Posterior cingulate gyrus (tissue), 11 donors: Measurements from ENCODE around the gene KPNA6.
"Not testable (repeated sequence)": the region's sequence is repeated elsewhere in the genome, so short reads cannot be mapped to it uniquely, and the experiment has no call there.

Source experiments
- DNase-seq, 10 donors: peaks; one replicate each; pipeline versions ENCODE4 v3.0.0 to v3.0.0-alpha.2; 2020 to 2021; ENCODE audit warnings: mixed read lengths in 3 of 10
- intact Hi-C: fragments of 100-400 bp; cut with DNase I; formaldehyde crosslinking; loops from one replicate; pipeline ENCODE4 v1.15.1; 2023

The KPNA6 gene

GRCh38 chr1:32128479-32128878 lies 20.6 kb downstream of the KPNA6 start:
- intact Hi-C loops: no loop called here
- peak in 1 of 10 donors; percentile 11 for DNase-seq

- intact Hi-C loops: no loop called here
- no peak for DNase-seq
These were observed 21.1 kb downstream of the KPNA6 start for GRCh38 chr1:32128964-32129363.

- not testable (repeated sequence) for DNase-seq
These were observed 26.1 kb downstream of the KPNA6 start for GRCh38 chr1:32133950-32134280.

GRCh38 chr1:32137111-32137510 lies 29.3 kb downstream of the KPNA6 start:
- intact Hi-C loops: no loop called here
- DNase-seq: no peak

More at GRCh38 chr1:32133950-32134280, 26.1 kb downstream of the KPNA6 start:
- intact Hi-C loops: not testable (repeated sequence)

- DNase-seq: no peak
- intact Hi-C loops: no loop called here
These were observed 31.1 kb downstream of the KPNA6 start for GRCh38 chr1:32138965-32139364.

- peak in 1 of 10 donors; percentile 13 for DNase-seq
- intact Hi-C loops: no loop called here
These were observed 34.8 kb downstream of the KPNA6 start for GRCh38 chr1:32142446-32143301.

- intact Hi-C loops, DNase-seq: not testable (repeated sequence)
These were observed 35.4 kb downstream of the KPNA6 start for GRCh38 chr1:32143302-32143695.

GRCh38 chr1:32144033-32144432 lies 36.2 kb downstream of the KPNA6 start:
- intact Hi-C loops: no loop called here
- DNase-seq: no peak

- intact Hi-C loops, DNase-seq: not testable (repeated sequence)
These were observed 39.9 kb downstream of the KPNA6 start for GRCh38 chr1:32147799-32148198.

GRCh38 chr1:32150847-32151246 lies 43.0 kb downstream of the KPNA6 start:
- no peak for DNase-seq

GRCh38 chr1:32151319-32151787 lies 43.5 kb downstream of the KPNA6 start:
- no peak for DNase-seq

More at GRCh38 chr1:32150847-32151246, 43.0 kb downstream of the KPNA6 start:
- intact Hi-C loops: no loop called here

GRCh38 chr1:32159189-32159588 lies 51.3 kb downstream of the KPNA6 start:
- intact Hi-C loops: no loop called here
- no peak for DNase-seq

More at GRCh38 chr1:32151319-32151787, 43.5 kb downstream of the KPNA6 start:
- intact Hi-C loops: no loop called here

GRCh38 chr1:32163405-32163804 lies 55.5 kb downstream of the KPNA6 start:
- intact Hi-C loops: no loop called here
- no peak for DNase-seq

GRCh38 chr1:32165633-32166032 lies 57.8 kb downstream of the KPNA6 start:
- DNase-seq, intact Hi-C loops: not testable (repeated sequence)

- intact Hi-C loops: loop anchor here (10.0 kb wide), 1 partner anchor 56 kb away; no protein-coding TSS in a partner anchor
- DNase-seq: no peak
These were observed 63.1 kb downstream of the KPNA6 start for GRCh38 chr1:32170991-32171390.

GRCh38 chr1:32172621-32173245 lies 64.9 kb downstream of the KPNA6 start:
- no peak for DNase-seq
- intact Hi-C loops: loop anchor here (10.0 kb wide), 1 partner anchor 58 kb away; no protein-coding TSS in a partner anchor

- DNase-seq: no peak
- intact Hi-C loops: loop anchor here (10.0 kb wide), 1 partner anchor 64 kb away; no protein-coding TSS in a partner anchor
These were observed 70.7 kb downstream of the KPNA6 start for GRCh38 chr1:32178380-32179192.

- no peak for DNase-seq
- intact Hi-C loops: loop anchor here (10.0 kb wide), 1 partner anchor 64 kb away; no protein-coding TSS in a partner anchor
These were observed 71.3 kb downstream of the KPNA6 start for GRCh38 chr1:32179193-32179442.

- intact Hi-C loops: loop anchor here (10.0 kb wide), 1 partner anchor 65 kb away; no protein-coding TSS in a partner anchor
- peak; percentile 92 to 99 (median 94) for DNase-seq
These were observed 71.8 kb downstream of the KPNA6 start, which contains the start of gene TXLNA for GRCh38 chr1:32179443-32180185. TXLNA (plus strand) TSS chr1:32179675; CDS start chr1:32180346, 671 bp downstream.
